ENCODE results near the gene PTPRM. TPM values are rescaled to one million over a fixed set of nuclear protein-coding genes. Genes with fewer than 3 reads are reported as not detected.

PTPRM gene
- total and polyA plus RNA-seq, 7 donors, result 3.9 to 151 (median 62.8) TPM

DNA sequence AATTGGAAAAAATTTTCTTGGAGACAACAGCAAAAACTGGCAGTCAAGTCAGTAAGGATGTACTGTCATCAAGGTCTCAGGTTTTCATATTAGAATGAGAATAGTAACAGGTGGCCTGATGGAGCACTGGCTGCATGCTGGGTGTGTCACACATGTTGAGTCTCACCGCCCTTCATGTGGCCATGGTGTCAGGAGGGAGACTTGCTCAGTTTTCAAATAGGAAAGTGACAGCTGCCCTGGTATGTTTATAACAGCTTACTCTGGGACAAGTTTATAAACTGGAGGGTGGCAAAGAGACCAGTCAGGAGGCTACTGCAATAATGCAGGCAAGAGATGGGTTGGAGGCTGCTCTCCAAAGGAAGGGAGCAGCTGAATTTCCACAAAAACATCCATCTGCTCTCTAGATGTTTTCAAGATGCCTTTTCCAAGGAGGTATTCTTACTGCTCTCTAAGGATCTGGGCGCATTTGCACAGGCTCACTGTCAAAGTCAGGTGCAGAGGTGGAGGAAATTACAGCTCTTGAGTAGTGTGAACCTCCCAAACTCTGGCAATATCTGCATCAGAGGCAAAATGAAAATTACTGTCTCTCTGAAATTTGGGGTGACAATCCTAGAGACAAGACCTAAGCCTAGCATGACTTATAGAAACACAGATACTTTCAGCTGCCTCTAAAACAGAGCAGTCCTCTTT is 720.2 kb downstream of the PTPRM start:
- Histone ChIP-seq H3K27ac (no peak overlapping the region), H3K36me3 (no peaks in the 10 kb centered on the region), H3K4me1 (no peaks in the 10 kb centered on the region), H3K9me3 (no peaks in the 10 kb centered on the region), H3K27me3 (no peaks in the 10 kb centered on the region), H3K4me3 (no peak overlapping the region)
- WGBS, 2 donors, result 84 to 88% methylated on average over 2 of the region's 2 CpGs
- intact Hi-C loops (cut with DNase I), result no loop called here
- TF ChIP-seq EP300 (IDR thresholded peaks at IDR 0.05) (no peak), POLR2A (IDR thresholded peaks at IDR 0.05) (no peak), POLR2AphosphoS5 (IDR thresholded peaks at IDR 0.05) (no peak)
- TF ChIP-seq, protein P1, sequence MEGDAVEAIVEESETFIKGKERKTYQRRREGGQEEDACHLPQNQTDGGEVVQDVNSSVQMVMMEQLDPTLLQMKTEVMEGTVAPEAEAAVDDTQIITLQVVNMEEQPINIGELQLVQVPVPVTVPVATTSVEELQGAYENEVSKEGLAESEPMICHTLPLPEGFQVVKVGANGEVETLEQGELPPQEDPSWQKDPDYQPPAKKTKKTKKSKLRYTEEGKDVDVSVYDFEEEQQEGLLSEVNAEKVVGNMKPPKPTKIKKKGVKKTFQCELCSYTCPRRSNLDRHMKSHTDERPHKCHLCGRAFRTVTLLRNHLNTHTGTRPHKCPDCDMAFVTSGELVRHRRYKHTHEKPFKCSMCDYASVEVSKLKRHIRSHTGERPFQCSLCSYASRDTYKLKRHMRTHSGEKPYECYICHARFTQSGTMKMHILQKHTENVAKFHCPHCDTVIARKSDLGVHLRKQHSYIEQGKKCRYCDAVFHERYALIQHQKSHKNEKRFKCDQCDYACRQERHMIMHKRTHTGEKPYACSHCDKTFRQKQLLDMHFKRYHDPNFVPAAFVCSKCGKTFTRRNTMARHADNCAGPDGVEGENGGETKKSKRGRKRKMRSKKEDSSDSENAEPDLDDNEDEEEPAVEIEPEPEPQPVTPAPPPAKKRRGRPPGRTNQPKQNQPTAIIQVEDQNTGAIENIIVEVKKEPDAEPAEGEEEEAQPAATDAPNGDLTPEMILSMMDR (IDR thresholded peaks at IDR 0.05), result no peak
- DNase-seq, result no peak

DNA sequence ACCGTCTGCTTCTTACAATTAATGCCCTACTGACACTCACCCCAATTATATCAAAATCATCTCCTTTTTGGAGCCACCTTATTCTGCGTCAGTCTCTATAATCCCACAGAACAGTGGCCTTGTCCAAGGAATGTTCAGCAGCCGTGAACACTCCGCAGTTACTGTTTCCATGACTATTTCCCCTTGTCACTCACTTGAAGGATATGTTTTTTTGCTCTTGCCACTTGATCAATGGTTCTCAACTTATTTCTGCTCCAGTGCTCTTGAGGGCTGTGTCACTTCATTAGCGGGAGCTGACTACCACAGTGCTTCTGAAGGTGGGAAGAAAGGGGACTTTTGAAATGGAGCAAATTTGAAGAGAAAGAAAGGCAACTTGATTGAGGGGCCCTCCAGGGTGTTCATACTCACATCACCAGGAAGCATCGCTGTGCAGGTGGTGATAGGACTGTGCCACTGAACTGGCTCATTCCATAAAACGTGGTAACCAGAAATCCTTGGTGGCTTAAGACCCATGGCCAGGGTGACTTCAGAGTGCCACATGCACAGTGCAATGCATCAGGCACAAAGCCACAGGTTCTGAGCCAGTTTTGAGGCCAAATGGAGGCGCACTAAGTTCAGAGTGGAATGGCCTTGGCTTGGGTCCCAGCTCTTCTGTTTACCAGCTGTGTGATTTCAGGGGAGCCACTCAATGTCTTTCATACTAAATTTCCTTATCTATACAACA is 721.5 kb downstream of the PTPRM start:
- Histone ChIP-seq H3K36me3 (no peaks in the 10 kb centered on the region), H3K27me3 (no peaks in the 10 kb centered on the region), H3K4me1 (no peaks in the 10 kb centered on the region), H3K27ac (no peak overlapping the region), H3K4me3 (no peak overlapping the region), H3K9me3 (no peaks in the 10 kb centered on the region)
- TF ChIP-seq POLR2AphosphoS5 (IDR thresholded peaks at IDR 0.05), result no peak
- WGBS, 2 donors, result 86% methylated on average over 8 of the region's 8 CpGs
- intact Hi-C loops (cut with DNase I), result no loop called here
- DNase-seq, result no peak

DNA sequence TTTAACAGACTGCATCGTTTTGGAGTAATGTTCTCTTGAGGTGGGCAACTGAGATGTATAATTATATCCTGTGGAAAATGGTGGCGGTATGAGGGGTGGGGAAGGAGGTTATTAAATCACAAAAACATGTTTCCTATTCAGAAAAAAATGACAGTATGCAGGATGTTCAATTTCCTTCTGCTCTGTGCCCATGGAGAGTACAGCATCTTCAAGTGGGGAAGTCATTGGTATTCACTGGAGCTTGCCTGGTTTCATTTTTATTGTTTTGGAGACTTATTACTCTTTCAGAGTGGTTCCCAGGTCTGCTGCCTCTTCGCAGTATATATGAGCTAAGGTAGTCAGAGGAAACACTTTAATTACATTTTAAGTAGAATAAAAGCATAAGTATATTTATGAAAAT is 723.3 kb downstream of the PTPRM start:
- no peak for DNase-seq
- Histone ChIP-seq H3K4me1 (no peaks in the 10 kb centered on the region), H3K36me3 (no peaks in the 10 kb centered on the region), H3K9me3 (no peaks in the 10 kb centered on the region), H3K4me3 (no peak overlapping the region), H3K27me3 (no peaks in the 10 kb centered on the region), H3K27ac (no peak overlapping the region)
- 47 to 72% methylated on average over 3 of the region's 3 CpGs for WGBS, 2 donors
- intact Hi-C loops (cut with DNase I), result no loop called here
- TF ChIP-seq, protein P1 (IDR thresholded peaks at IDR 0.05), result no peak
- TF ChIP-seq POLR2AphosphoS5 (IDR thresholded peaks at IDR 0.05), result no peak
- TF ChIP-seq POLR2A (IDR thresholded peaks at IDR 0.05), result no peak
- TF ChIP-seq EP300 (IDR thresholded peaks at IDR 0.05), result no peak

DNA sequence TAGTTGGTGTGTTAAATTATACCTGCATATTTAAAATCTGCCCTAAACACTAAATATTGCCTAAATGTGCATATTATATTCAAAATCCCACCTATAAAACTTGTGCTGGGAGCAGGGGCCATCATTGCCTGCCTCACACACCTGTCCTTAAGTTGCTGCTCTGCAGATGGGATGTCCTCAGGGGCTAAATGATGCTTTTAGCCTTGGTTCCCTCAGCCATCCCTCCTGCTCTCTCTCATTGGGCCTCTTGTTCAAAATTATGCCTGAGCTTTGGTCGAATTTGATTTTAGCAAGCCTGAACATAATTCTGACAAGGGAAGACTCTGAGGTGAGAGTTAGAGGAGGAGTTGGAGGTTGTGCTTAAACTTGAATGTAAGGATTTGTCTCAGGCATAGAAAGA is 723.8 kb downstream of the PTPRM start:
- Histone ChIP-seq H3K27ac (no peak overlapping the region), H3K4me3 (no peak overlapping the region), H3K4me1 (no peaks in the 10 kb centered on the region), H3K36me3 (no peaks in the 10 kb centered on the region), H3K9me3 (no peaks in the 10 kb centered on the region), H3K27me3 (no peaks in the 10 kb centered on the region)
- WGBS, 2 donors, result 56 to 65% methylated on average over 1 of the region's 1 CpG
- intact Hi-C loops (cut with DNase I), result no loop called here
- TF ChIP-seq POLR2A (IDR thresholded peaks at IDR 0.05) (no peak), POLR2AphosphoS5 (IDR thresholded peaks at IDR 0.05) (no peak), EP300 (IDR thresholded peaks at IDR 0.05) (no peak)
- TF ChIP-seq, protein P1 (IDR thresholded peaks at IDR 0.05), result no peak
- DNase-seq, result no peak

DNA sequence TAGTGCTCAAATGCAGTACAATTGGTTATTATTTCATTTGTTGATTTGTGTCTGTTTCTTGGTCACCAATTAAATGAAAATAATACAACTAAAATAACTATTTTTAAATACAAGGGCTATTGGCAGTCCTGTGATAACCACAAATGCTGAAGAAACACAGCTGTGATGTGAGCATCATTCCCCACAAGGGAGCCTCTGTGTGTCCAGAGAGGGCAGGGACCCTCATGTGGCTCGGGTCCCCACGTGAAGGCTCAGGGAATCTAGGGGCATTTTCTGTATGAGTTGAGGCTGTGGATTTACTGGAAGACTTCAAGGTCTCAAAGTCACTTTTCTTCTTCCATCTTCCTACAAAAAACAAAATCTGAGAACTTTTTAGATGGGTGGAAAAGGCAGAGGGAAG is 726.1 kb downstream of the PTPRM start:
- Histone ChIP-seq H3K9me3 (no peaks in the 10 kb centered on the region), H3K4me3 (no peak overlapping the region), H3K36me3 (peaks cover 0 to 11% (median 5%) of the 10 kb centered on the region in 4 donors), H3K4me1 (no peaks in the 10 kb centered on the region), H3K27ac (no peak overlapping the region), H3K27me3 (no peaks in the 10 kb centered on the region)
- TF ChIP-seq POLR2A (IDR thresholded peaks at IDR 0.05), result no peak
- TF ChIP-seq, protein P1 (IDR thresholded peaks at IDR 0.05), result no peak
- no peak for TF ChIP-seq EP300 (IDR thresholded peaks at IDR 0.05)
- TF ChIP-seq POLR2AphosphoS5 (IDR thresholded peaks at IDR 0.05), result no peak
- intact Hi-C loops (cut with DNase I), result no loop called here
- DNase-seq, result no peak
- 62 to 70% methylated on average over 2 of the region's 2 CpGs for WGBS, 2 donors

All from sigmoid colon (tissue), 7 donors.